ENCODE results near the gene PFN4.

The PFN4 gene

DNA sequence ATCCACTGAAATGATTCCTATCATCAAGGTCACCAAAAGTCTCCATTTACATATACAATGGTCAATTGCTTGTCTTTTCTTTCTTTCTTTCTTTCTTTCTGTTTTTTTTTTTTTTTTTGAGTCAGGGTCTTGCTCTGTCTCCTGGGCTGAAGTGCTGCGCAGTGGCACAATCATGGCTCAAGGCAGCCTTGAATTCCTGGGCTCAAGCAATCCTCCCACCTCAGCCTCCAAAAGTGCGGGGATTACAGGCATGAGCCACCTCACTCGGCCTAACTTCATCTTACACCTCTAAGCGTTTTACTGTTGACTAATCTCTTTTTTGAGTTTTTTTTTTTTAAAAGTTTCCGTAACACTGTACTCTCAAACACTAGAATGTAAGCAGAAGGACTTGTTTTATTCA, 47.9 kb downstream of the PFN4 start:
- H3K4me3 ChIP-seq (ENCODE audit: low read depth, low read length) = peak overlapping the region; percentile 98
- in situ Hi-C loops (cut with HindIII; ENCODE audit: low sequenced_read_pairs) = no loop called here
- TF ChIP-seq, protein P1, sequence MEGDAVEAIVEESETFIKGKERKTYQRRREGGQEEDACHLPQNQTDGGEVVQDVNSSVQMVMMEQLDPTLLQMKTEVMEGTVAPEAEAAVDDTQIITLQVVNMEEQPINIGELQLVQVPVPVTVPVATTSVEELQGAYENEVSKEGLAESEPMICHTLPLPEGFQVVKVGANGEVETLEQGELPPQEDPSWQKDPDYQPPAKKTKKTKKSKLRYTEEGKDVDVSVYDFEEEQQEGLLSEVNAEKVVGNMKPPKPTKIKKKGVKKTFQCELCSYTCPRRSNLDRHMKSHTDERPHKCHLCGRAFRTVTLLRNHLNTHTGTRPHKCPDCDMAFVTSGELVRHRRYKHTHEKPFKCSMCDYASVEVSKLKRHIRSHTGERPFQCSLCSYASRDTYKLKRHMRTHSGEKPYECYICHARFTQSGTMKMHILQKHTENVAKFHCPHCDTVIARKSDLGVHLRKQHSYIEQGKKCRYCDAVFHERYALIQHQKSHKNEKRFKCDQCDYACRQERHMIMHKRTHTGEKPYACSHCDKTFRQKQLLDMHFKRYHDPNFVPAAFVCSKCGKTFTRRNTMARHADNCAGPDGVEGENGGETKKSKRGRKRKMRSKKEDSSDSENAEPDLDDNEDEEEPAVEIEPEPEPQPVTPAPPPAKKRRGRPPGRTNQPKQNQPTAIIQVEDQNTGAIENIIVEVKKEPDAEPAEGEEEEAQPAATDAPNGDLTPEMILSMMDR (IDR thresholded peaks at IDR 0.05; ENCODE audit: low read depth, low read length, missing control alignments) = no peak
- DNase-seq (ENCODE audit: low read depth) = no peak

DNA sequence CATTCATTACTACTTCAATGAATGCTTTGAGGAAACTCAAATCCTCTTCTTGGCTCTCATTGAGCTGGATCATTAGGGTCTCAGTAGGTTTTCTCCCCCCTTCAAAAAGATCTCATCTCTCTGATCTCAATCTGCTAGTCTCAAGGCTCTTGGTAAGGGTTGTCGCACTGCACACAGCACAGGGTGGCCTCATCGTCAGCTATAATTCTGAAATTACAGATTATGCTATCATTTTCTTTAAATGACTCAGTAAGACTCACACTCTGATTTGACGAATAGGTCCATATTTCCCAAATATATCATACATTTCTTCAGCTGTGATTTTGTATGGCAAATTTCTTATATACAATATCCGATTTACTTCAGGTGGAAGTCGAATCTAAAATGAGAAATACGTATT, 49.3 kb downstream of the PFN4 start:
- TF ChIP-seq, protein P1 (IDR thresholded peaks at IDR 0.05; ENCODE audit: low read depth, low read length, missing control alignments) = no peak
- H3K4me3 ChIP-seq (ENCODE audit: low read depth, low read length) = no peak overlapping the region
- in situ Hi-C loops (cut with HindIII; ENCODE audit: low sequenced_read_pairs) = no loop called here
- no peak for DNase-seq (ENCODE audit: low read depth)

DNA sequence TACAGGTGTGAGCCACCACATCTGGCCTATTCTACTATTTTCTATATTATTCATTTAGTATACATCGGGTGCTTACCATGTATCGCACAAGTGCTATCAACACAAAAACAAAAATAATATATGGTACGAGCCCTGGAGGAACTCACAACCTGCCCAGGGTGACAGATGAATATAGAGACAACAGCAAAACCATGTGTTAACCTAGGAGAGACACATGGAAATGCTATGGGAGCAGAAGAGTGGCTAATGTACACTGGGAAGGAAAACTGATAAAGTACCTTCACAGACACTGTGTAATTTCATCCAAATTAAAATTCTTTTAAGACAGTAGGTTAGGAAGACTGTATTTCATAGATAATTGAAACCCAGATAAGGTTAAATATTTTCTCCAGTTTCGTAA, 50.9 kb downstream of the PFN4 start:
- TF ChIP-seq, protein P1 (IDR thresholded peaks at IDR 0.05; ENCODE audit: low read depth, low read length, missing control alignments) = no peak
- in situ Hi-C loops (cut with HindIII; ENCODE audit: low sequenced_read_pairs) = no loop called here
- no peak overlapping the region for H3K4me3 ChIP-seq (ENCODE audit: low read depth, low read length)
- no peak for DNase-seq (ENCODE audit: low read depth)

DNA sequence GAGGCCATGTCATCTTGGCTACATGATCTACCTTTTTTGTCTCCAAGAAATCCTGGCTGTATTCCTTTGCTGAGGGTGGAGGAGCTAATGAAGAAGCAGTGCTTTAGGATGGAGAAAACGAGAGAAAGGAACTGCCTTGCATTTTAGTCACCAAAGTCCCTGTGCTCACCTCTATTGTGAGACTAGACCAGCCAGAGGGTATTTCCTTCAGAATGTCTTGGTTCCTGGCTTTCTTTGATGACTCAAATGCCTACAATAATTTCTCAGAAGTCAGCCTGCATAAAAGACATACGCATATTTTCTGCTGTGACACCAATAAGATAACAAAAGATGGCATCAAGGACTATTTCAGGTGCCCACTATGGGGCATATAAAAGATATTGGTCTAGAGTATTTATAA, 57.8 kb downstream of the PFN4 start:
- in situ Hi-C loops (cut with HindIII; ENCODE audit: low sequenced_read_pairs) = loop anchor here (5.0 kb wide), 1 partner anchor 238 kb away; no protein-coding TSS in a partner anchor
- no peak for DNase-seq (ENCODE audit: low read depth)
- TF ChIP-seq, protein P1 (IDR thresholded peaks at IDR 0.05; ENCODE audit: low read depth, low read length, missing control alignments) = no peak
- H3K4me3 ChIP-seq (ENCODE audit: low read depth, low read length) = no peak overlapping the region

Data from astrocyte of the cerebellum (primary cell).